Measurements from ENCODE around the gene ODC1. TPM values are rescaled to one million over a fixed set of nuclear protein-coding genes. Genes with fewer than 3 reads are reported as not detected.

Gene ODC1
- polyA plus RNA-seq, 1 of the 3 experiments (the other 2 are of a cell fraction), result 253 TPM

GRCh38 chr2:10473121-10473756, 25.1 kb upstream of the ODC1 start:
- H3K4me1 ChIP-seq (ENCODE audit: control insufficient read depth in 1 of 2, insufficient read depth in 2 of 2, low read depth in 1 of 2, low read length in 1 of 2), result no peaks in the 10 kb centered on the region
- CTCF ChIA-PET, result interaction anchor here (1.1 to 1.4 kb wide), 4 partner anchors 8 to 376 kb away, joined by 3 to 4 read pairs (median 4); no protein-coding TSS in a partner anchor
- WGBS (ENCODE audit: low lambda C conversion rate), result 72% methylated on average over 5 of the region's 5 CpGs
- no peaks in the 10 kb centered on the region for H3F3A ChIP-seq (replicated peaks; ENCODE audit: insufficient read depth)
- no peaks in the 10 kb centered on the region for H3K36me3 ChIP-seq (replicated peaks in 1 of 2; ENCODE audit: control insufficient read depth in 1 of 2, insufficient read depth in 2 of 2, low read length in 1 of 2)
- TF ChIP-seq RAD21 (IDR thresholded peaks at IDR 0.05; ENCODE audit: low read length) (no peak), FOSL2 (IDR thresholded peaks at IDR 0.05; ENCODE audit: borderline replicate concordance, low read depth) (no peak), IRF3 (IDR thresholded peaks at IDR 0.05; ENCODE audit: low read depth, low read length) (no peak)
- peak; percentile 40 for DNase-seq
- H3K9ac ChIP-seq, result no peak overlapping the region
- no peak overlapping the region for H3K4me3 ChIP-seq (ENCODE audit: low read depth in 2 of 2, low read length in 1 of 2)
- no peaks in the 10 kb centered on the region for H4K20me1 ChIP-seq (ENCODE audit: insufficient read depth)
- H3K27me3 ChIP-seq (ENCODE audit: insufficient read depth), result no peaks in the 10 kb centered on the region
- H3K9me3 ChIP-seq, result no peaks in the 10 kb centered on the region
- H2AFZ ChIP-seq (ENCODE audit: low read depth), result no peak overlapping the region
- H3K9me2 ChIP-seq, result no peaks in the 10 kb centered on the region
- no peak overlapping the region for H3K4me2 ChIP-seq
- H3K27ac ChIP-seq (ENCODE audit: low read depth in 2 of 2, low read length in 1 of 2), result no peak overlapping the region
- H3K79me2 ChIP-seq (ENCODE audit: insufficient read depth), result no peaks in the 10 kb centered on the region
- POLR2A ChIA-PET, result no interaction called here

GRCh38 chr2:10471955-10472354, 23.8 kb upstream of the ODC1 start:
- Histone ChIP-seq H3K9ac (no peak overlapping the region), H3K36me3 (replicated peaks in 1 of 2; ENCODE audit: control insufficient read depth in 1 of 2, insufficient read depth in 2 of 2, low read length in 1 of 2) (no peaks in the 10 kb centered on the region), H3K4me3 (ENCODE audit: low read depth in 2 of 2, low read length in 1 of 2) (no peak overlapping the region), H4K20me1 (ENCODE audit: insufficient read depth) (no peaks in the 10 kb centered on the region), H3F3A (replicated peaks; ENCODE audit: insufficient read depth) (no peaks in the 10 kb centered on the region), H3K27me3 (ENCODE audit: insufficient read depth) (no peaks in the 10 kb centered on the region), H3K9me2 (no peaks in the 10 kb centered on the region), H3K9me3 (no peaks in the 10 kb centered on the region), H2AFZ (ENCODE audit: low read depth) (no peak overlapping the region), H3K79me2 (ENCODE audit: insufficient read depth) (no peaks in the 10 kb centered on the region), H3K27ac (ENCODE audit: low read depth in 2 of 2, low read length in 1 of 2) (no peak overlapping the region), H3K4me1 (ENCODE audit: control insufficient read depth in 1 of 2, insufficient read depth in 2 of 2, low read depth in 1 of 2, low read length in 1 of 2) (no peaks in the 10 kb centered on the region), H3K4me2 (no peak overlapping the region)
- POLR2A ChIA-PET, result no interaction called here
- CTCF ChIA-PET, result interaction anchor here (1.0 to 1.8 kb wide), 8 partner anchors 10 to 488 kb away, joined by 3 to 5 read pairs (median 3); partner anchors contain the start of gene ODC1
- TF ChIP-seq POLR2AphosphoS5 (IDR thresholded peaks at IDR 0.05; ENCODE audit: low read depth, low read length), result no peak
- 96% methylated on average over 2 of the region's 2 CpGs for WGBS (ENCODE audit: low lambda C conversion rate)
- DNase-seq, result peak; percentile 30

GRCh38 chr2:10471046-10471571, 23.0 kb upstream of the ODC1 start:
- Histone ChIP-seq H3K27me3 (ENCODE audit: insufficient read depth) (no peaks in the 10 kb centered on the region), H3K9ac (no peak overlapping the region), H3K4me2 (no peak overlapping the region), H3K4me1 (ENCODE audit: control insufficient read depth in 1 of 2, insufficient read depth in 2 of 2, low read depth in 1 of 2, low read length in 1 of 2) (no peaks in the 10 kb centered on the region), H2AFZ (ENCODE audit: low read depth) (no peak overlapping the region), H3K9me3 (no peaks in the 10 kb centered on the region), H3K9me2 (no peaks in the 10 kb centered on the region), H4K20me1 (ENCODE audit: insufficient read depth) (no peaks in the 10 kb centered on the region), H3K27ac (ENCODE audit: low read depth in 2 of 2, low read length in 1 of 2) (no peak overlapping the region), H3K36me3 (replicated peaks in 1 of 2; ENCODE audit: control insufficient read depth in 1 of 2, insufficient read depth in 2 of 2, low read length in 1 of 2) (no peaks in the 10 kb centered on the region), H3F3A (replicated peaks; ENCODE audit: insufficient read depth) (no peaks in the 10 kb centered on the region), H3K79me2 (ENCODE audit: insufficient read depth) (no peaks in the 10 kb centered on the region), H3K4me3 (ENCODE audit: low read depth in 2 of 2, low read length in 1 of 2) (no peak overlapping the region)
- ChIA-PET CTCF (interaction anchor here (0.7 to 1.8 kb wide), 5 partner anchors 9 to 487 kb away, joined by 3 to 5 read pairs (median 3); partner anchors contain the start of gene ODC1), POLR2A (no interaction called here)
- DNase-seq, result peak; percentile 30
- WGBS (ENCODE audit: low lambda C conversion rate), result 81% methylated on average over 15 of the region's 15 CpGs
- TF ChIP-seq USF2 (IDR thresholded peaks at IDR 0.05; ENCODE audit: borderline replicate concordance, low read depth, low read length) (no peak), EP300 (IDR thresholded peaks at IDR 0.05; ENCODE audit: borderline replicate concordance in 1 of 2, low read depth in 1 of 2, low read length in 1 of 2) (no peak), REST (IDR thresholded peaks at IDR 0.05; ENCODE audit: low read depth, low read length) (no peak), TAF1 (IDR thresholded peaks at IDR 0.05; ENCODE audit: borderline replicate concordance, low read depth, low read length) (no peak), RXRA (IDR thresholded peaks at IDR 0.05; ENCODE audit: borderline replicate concordance, low read depth) (no peak), GATA2 (CRISPR knock-in tag; IDR thresholded peaks at IDR 0.05) (no peak), EZH2phosphoT487 (IDR thresholded peaks at IDR 0.05; ENCODE audit: borderline replicate concordance, low read depth) (no peak), MAX (IDR thresholded peaks at IDR 0.05; ENCODE audit: low read depth) (no peak), NRF1 (IDR thresholded peaks at IDR 0.05; ENCODE audit: low read depth, low read length) (no peak), ELF1 (IDR thresholded peaks at IDR 0.05) (no peak), FOXJ3 (CRISPR knock-in tag; IDR thresholded peaks at IDR 0.05) (no peak), FOSL2 (IDR thresholded peaks at IDR 0.05; ENCODE audit: borderline replicate concordance, low read depth) (no peak)
